ENCODE measurements around the gene GALT. TPM values are rescaled to one million over a fixed set of nuclear protein-coding genes. Genes with fewer than 3 reads are reported as not detected.

GALT gene
- total RNA-seq, 6 experiments from 2014 or later: 58.2 to 157 (median 117) TPM

GRCh38 chr9:34615132-34615531 is 31.3 kb upstream of the GALT start:
- WGBS (ENCODE audit: insufficient coverage, low coverage, low lambda C conversion rate, missing lambda C conversion rate): 94% methylated on average over 2 of the region's 2 CpGs
- H3K4me1 ChIP-seq: peaks cover 0 to 32% (median 13%) of the 10 kb centered on the region in 4 donors
- no peak overlapping the region for H3K27ac ChIP-seq
- H3K9me3 ChIP-seq: no peaks in the 10 kb centered on the region
- no peaks in the 10 kb centered on the region for H3K27me3 ChIP-seq
- intact Hi-C loops (cut with DNase I): no loop called here
- peaks cover 0 to 27% (median 5%) of the 10 kb centered on the region in 4 donors for H3K36me3 ChIP-seq
- no peak for TF ChIP-seq CTCF (IDR thresholded peaks at IDR 0.05)
- TF ChIP-seq POLR2A (IDR thresholded peaks at IDR 0.05): no peak
- DNase-seq: no peak
- ATAC-seq: no peak
- no peak overlapping the region for H3K4me3 ChIP-seq

- peaks cover 0 to 27% (median 5%) of the 10 kb centered on the region in 4 donors for H3K36me3 ChIP-seq
- no peaks in the 10 kb centered on the region for H3K9me3 ChIP-seq
- peak; percentile 89 to 95 (median 94) for DNase-seq
- peak; percentile 52 for TF ChIP-seq POLR2A (IDR thresholded peaks at IDR 0.05)
- TF ChIP-seq CTCF (IDR thresholded peaks at IDR 0.05): no peak
- intact Hi-C loops (cut with DNase I): no loop called here
- peak within 1 kb of the TSS in 2 of 3 donors; percentile 30 to 35 for H3K27ac ChIP-seq
- WGBS (ENCODE audit: insufficient coverage, low coverage, low lambda C conversion rate, missing lambda C conversion rate): 7% methylated on average over 26 of the region's 43 CpGs
- H3K4me3 ChIP-seq: peak within 1 kb of the TSS; percentile 86 to 97 (median 87)
- peak; percentile 97 to 100 (median 100) for ATAC-seq
- H3K27me3 ChIP-seq: no peaks in the 10 kb centered on the region
- peaks cover 0 to 9% (median 3%) of the 10 kb centered on the region in 4 donors for H3K4me1 ChIP-seq
Measured at GRCh38 chr9:34620061-34620994, 26.1 kb upstream of the GALT start, which contains the start of gene DCTN3. DCTN3 (minus strand) TSS chr9:34620495; CDS start chr9:34620464, 31 bp downstream.

- Histone ChIP-seq H3K36me3 (no peaks in the 10 kb centered on the region), H3K4me3 (no peak overlapping the region), H3K27me3 (no peaks in the 10 kb centered on the region), H3K27ac (no peak overlapping the region), H3K9me3 (no peaks in the 10 kb centered on the region), H3K4me1 (peaks cover 0 to 13% (median 3%) of the 10 kb centered on the region in 4 donors)
- DNase-seq (no peak), ATAC-seq (no peak)
- WGBS (ENCODE audit: insufficient coverage, low coverage, low lambda C conversion rate, missing lambda C conversion rate): 45% methylated on average over 18 of the region's 63 CpGs
- intact Hi-C loops (cut with DNase I): no loop called here
- no peak for TF ChIP-seq CTCF (IDR thresholded peaks at IDR 0.05)
- TF ChIP-seq POLR2A (IDR thresholded peaks at IDR 0.05): no peak
Measured at GRCh38 chr9:34623374-34624235, 22.9 kb upstream of the GALT start.

GRCh38 chr9:34624475-34625185 is 21.8 kb upstream of the GALT start:
- H3K27ac ChIP-seq: no peak overlapping the region

More at GRCh38 chr9:34624475-34625185, 21.8 kb upstream of the GALT start:
- H3K4me3 ChIP-seq: no peak overlapping the region
- 45% methylated on average over 13 of the region's 39 CpGs for WGBS (ENCODE audit: insufficient coverage, low coverage, low lambda C conversion rate, missing lambda C conversion rate)
- no peaks in the 10 kb centered on the region for H3K27me3 ChIP-seq
- no peaks in the 10 kb centered on the region for H3K9me3 ChIP-seq
- TF ChIP-seq CTCF (IDR thresholded peaks at IDR 0.05) (no peak), POLR2A (IDR thresholded peaks at IDR 0.05) (no peak)
- intact Hi-C loops (cut with DNase I): no loop called here
- DNase-seq (no peak), ATAC-seq (no peak)
- H3K36me3 ChIP-seq: no peaks in the 10 kb centered on the region
- H3K4me1 ChIP-seq: peaks cover 0 to 14% (median under 1%) of the 10 kb centered on the region in 4 donors

All from right lobe of liver (tissue), 6 donors.